AG04450 (cell line): ENCODE data around the gene PRR14. TPM values are rescaled to one million over a fixed set of nuclear protein-coding genes. Genes with fewer than 3 reads are reported as not detected.

ENCODE experiments used
- CTCF ChIA-PET: fragments of 300-600, 350-600 bp; formaldehyde crosslinking; extraction: SDS; loops from one replicate; lab custom pipeline; 2022; ENCODE audit warnings: antibody characterized with exemption, inconsistent platforms; lab: Charles Lee
- POLR2A ChIA-PET: fragments of 350-600 bp; formaldehyde crosslinking; extraction: SDS; loops from one replicate; lab custom pipeline; 2021; ENCODE audit warnings: antibody characterized with exemption, inconsistent platforms; lab: Yijun Ruan, JAX
- DNase-seq: peaks from one replicate; pipeline ENCODE4 v3.0.0-alpha.2; 2011; ENCODE audit warnings: low read depth, low spot score
- H3K27ac ChIP-seq: one replicate; pipeline ENCODE4 v1.5.1; 2012; ENCODE audit warnings: low read depth, low read length, control low read depth
- H3K27me3 ChIP-seq: one replicate; pipeline ENCODE4 v1.6.0; 2012; ENCODE audit warnings: low read length; ENCODE audit not compliant: control insufficient read depth, insufficient read depth
- H3K4me3 ChIP-seq: 2 replicates; pipeline ENCODE4 v1.5.1; 2011; ENCODE audit warnings: mild to moderate bottlenecking, low read depth, low read length, control low read depth
- H3K9me3 ChIP-seq: 2 replicates; pipeline ENCODE4 v1.5.1; 2012; ENCODE audit warnings: low read length; ENCODE audit not compliant: control insufficient read depth, insufficient read depth
- CTCF ChIP-seq: IDR thresholded peaks from 2 replicates; pipeline ENCODE4 v1.5.1; 2011; ENCODE audit warnings: low read depth, low read length, control low read depth, inconsistent platforms
- polyA plus RNA-seq: library from polyadenylated mRNA; depleted of rRNA; stranded (reverse); fragments of >200 nt; gene quantifications from 2 replicates; pipeline ENCODE4 v1.2.3, GENCODE V29; 2011

PRR14 gene
- polyA plus RNA-seq, 1 experiment, result 4.9 TPM

DNA sequence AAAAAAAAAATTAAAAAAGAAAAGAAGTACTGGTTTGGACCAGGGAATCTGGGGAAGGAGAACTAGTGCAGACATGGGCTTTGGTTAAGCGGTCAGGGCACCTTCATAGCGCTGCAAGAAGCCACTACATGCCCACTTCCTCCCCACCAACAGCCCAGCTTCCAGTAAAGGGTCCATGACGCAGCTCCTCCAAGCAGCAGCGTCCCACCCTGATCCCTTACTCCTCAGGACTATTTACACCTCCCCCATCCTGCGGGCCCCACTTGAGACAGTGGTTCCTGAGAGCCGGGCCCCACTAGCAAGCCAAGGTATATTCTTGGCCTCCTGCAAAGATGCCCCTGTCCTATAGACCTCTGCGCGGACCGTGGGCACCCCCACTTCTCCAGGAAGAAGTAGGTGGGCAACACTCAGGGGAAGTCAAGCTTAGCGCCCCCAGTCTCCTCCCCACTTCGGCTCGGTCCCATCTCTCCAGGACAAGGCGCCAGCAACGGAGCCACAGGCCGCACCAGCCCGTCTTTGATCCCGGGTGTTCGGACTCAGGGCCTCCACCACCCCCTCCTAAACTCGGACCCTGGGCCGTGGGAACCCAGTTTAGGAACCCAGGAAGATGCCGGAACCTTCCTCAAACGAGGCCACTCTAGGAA lies 913 bp upstream of the PRR14 start:
- H3K27ac ChIP-seq, result peak overlapping the region; percentile 89

GRCh38 chr16:30651124-30652004 lies 604 bp downstream of the PRR14 start:
- DNase-seq, result no peak
- peak overlapping the region; percentile 89 for H3K27ac ChIP-seq
- H3K27me3 ChIP-seq, result no peaks in the 10 kb centered on the region
- H3K4me3 ChIP-seq, result peak overlapping the region; percentile 87
- TF ChIP-seq CTCF, result peak; percentile 56
- no peaks in the 10 kb centered on the region; the same call in 1 of the 2 replicates for H3K9me3 ChIP-seq
- ChIA-PET CTCF (interaction anchor here (0.6 to 1.4 kb wide), 6 partner anchors 42 to 492 kb away, joined by 3 to 8 read pairs (median 4); partner anchors contain the start of genes DCTPP1 and ZNF747), POLR2A (interaction anchor here (0.6 to 2.2 kb wide), 10 partner anchors 8 to 836 kb away, joined by 3 to 18 read pairs (median 5); partner anchors contain the start of genes FBRS, PAGR1, ZNF688 and ZNF689)

More for the DNA sequence above, 913 bp upstream of the PRR14 start:
- Histone ChIP-seq H3K4me3 (peak overlapping the region; percentile 50), H3K27me3 (no peaks in the 10 kb centered on the region), H3K9me3 (no peaks in the 10 kb centered on the region; the same call in 1 of the 2 replicates)
- ChIA-PET POLR2A (interaction anchor here (0.5 to 2.2 kb wide), 14 partner anchors 9 to 834 kb away, joined by 3 to 18 read pairs (median 4); partner anchors contain the start of genes FBRS, ITGAL, PAGR1 and SRCAP), CTCF (interaction anchor here (0.6 to 1.4 kb wide), 4 partner anchors 16 to 200 kb away, joined by 3 to 6 read pairs (median 4); partner anchors contain the start of gene ZNF747)
- DNase-seq, result no peak
- TF ChIP-seq CTCF, result no peak

DNA sequence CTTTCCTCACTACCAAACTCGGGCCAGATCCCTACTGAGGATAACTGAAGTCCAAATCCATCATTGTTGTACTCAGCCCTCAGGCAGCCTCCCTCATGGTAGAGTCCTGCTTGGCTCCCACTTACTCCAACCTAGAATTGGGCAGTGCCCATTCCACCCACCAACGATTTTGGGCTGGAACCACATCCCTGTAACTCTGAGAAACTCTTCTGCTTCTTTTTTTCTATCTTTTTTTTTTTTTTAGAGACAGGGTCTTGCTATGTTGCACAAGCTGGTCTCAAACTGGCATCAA lies 1.2 kb downstream of the PRR14 start:
- Histone ChIP-seq H3K27me3 (no peaks in the 10 kb centered on the region), H3K4me3 (peak overlapping the region; percentile 87), H3K9me3 (no peaks in the 10 kb centered on the region; the same call in 1 of the 2 replicates), H3K27ac (no peak overlapping the region)
- DNase-seq, result no peak
- POLR2A ChIA-PET, result interaction anchor here (0.6 kb wide), 1 partner anchor 49 kb away, joined by 3 read pairs; no protein-coding TSS in a partner anchor
- CTCF ChIA-PET, result no interaction called here
- no peak for TF ChIP-seq CTCF

- no peak for TF ChIP-seq CTCF
- no peak overlapping the region; the same call in 1 of the 2 replicates for H3K4me3 ChIP-seq
- DNase-seq, result no peak
- CTCF ChIA-PET, result no interaction called here
- H3K27ac ChIP-seq, result no peak overlapping the region
- no peaks in the 10 kb centered on the region; the same call in 1 of the 2 replicates for H3K9me3 ChIP-seq
- POLR2A ChIA-PET, result interaction anchor here (0.6 kb wide), 1 partner anchor 50 kb away, joined by 3 read pairs; no protein-coding TSS in a partner anchor
- H3K27me3 ChIP-seq, result no peaks in the 10 kb centered on the region
These were observed 2.0 kb downstream of the PRR14 start for GRCh38 chr16:30652718-30653117.
